Lower leg skin (tissue), 4 donors: ENCODE data around the gene CAMK2D. TPM values are rescaled to one million over a fixed set of nuclear protein-coding genes. Genes with fewer than 3 reads are reported as not detected.
"Not testable (repeated sequence)": the region's sequence is repeated elsewhere in the genome, so short reads cannot be mapped to it uniquely, and the experiment has no call there.

Source experiments
- DNase-seq, 2 donors: peaks; one replicate each; pipeline ENCODE4 v3.0.0-alpha.2; 2019; ENCODE audit warnings: low spot score in 2 of 2
- H3K4me3 ChIP-seq: fragments of 200-600 bp; sonication (generic); 2 replicates; pipeline ENCODE4 v1.5.1; 2017; ENCODE audit warnings: mild to moderate bottlenecking, low read depth; ENCODE audit not compliant: poor library complexity, severe bottlenecking
- CTCF ChIP-seq, 3 donors: fragments of 450-650 bp; IDR thresholded peaks; one replicate each; pipeline ENCODE4 v1.5.1; 2016; ENCODE audit warnings: antibody characterized with exemption in 3 of 3, mild to moderate bottlenecking in 3 of 3, moderate library complexity in 2 of 3
- POLR2A ChIP-seq, 2 donors: fragments of 450-650 bp; IDR thresholded peaks; one replicate each; pipeline ENCODE4 v1.6.1; 2016 to 2017; ENCODE audit warnings: antibody characterized with exemption in 2 of 2, mild to moderate bottlenecking in 1 of 2, moderate library complexity in 1 of 2
- whole genome bisulfite sequencing, 2 donors: methylation state at CpG; one replicate each; pipeline ENCODE4 v1.1.5; 2018; 5-methylcytosine and 5-hydroxymethylcytosine counted together
- intact Hi-C: fragments of 100-400 bp; cut with DNase I; formaldehyde crosslinking; loops from one replicate; pipeline ENCODE4 v1.15.0; 2023; ENCODE audit warnings: low total_unique reads
- total RNA-seq, 4 donors: library from RNA; depleted of rRNA; stranded (reverse); fragments of >200 nt; gene quantifications; one replicate each; pipeline ENCODE4 v1.1.0, GENCODE V29; 2016

The CAMK2D gene
- total RNA-seq, 4 donors from 2014 or later, result 25.2 to 40.7 (median 32.7) TPM

GRCh38 chr4:113772319-113772718, 10.8 kb upstream of the CAMK2D start:
- intact Hi-C loops, result no loop called here
- no peak overlapping the region for H3K4me3 ChIP-seq
- no peak for DNase-seq
- 98 to 100% methylated on average over 1 to 17 of the region's 22 CpGs for WGBS, 2 donors
- TF ChIP-seq CTCF (IDR thresholded peaks at IDR 0.05) (no peak), POLR2A (IDR thresholded peaks at IDR 0.05) (no peak)

- WGBS, 2 donors, result 72 to 78% methylated on average over 2 of the region's 2 CpGs
- TF ChIP-seq CTCF (IDR thresholded peaks at IDR 0.05) (no peak), POLR2A (IDR thresholded peaks at IDR 0.05) (no peak)
- intact Hi-C loops, result loop anchor here (10.0 kb wide), 1 partner anchor 365 kb away; no protein-coding TSS in a partner anchor
- H3K4me3 ChIP-seq, result no peak overlapping the region
- DNase-seq, result no peak
These were observed 8.2 kb upstream of the CAMK2D start for GRCh38 chr4:113769744-113770143.

- WGBS, 2 donors, result 45 to 74% methylated on average over 2 of the region's 2 CpGs
- DNase-seq, result no peak
- no peak for TF ChIP-seq CTCF (IDR thresholded peaks at IDR 0.05)
- TF ChIP-seq POLR2A (IDR thresholded peaks at IDR 0.05), result no peak
- intact Hi-C loops, result loop anchor here (10.0 kb wide), 1 partner anchor 364 kb away; no protein-coding TSS in a partner anchor
- H3K4me3 ChIP-seq, result no peak overlapping the region
These were observed 7.4 kb upstream of the CAMK2D start for GRCh38 chr4:113768952-113769351.

GRCh38 chr4:113766882-113767281, 5.3 kb upstream of the CAMK2D start:
- DNase-seq, result no peak
- H3K4me3 ChIP-seq, result no peak overlapping the region
- TF ChIP-seq POLR2A (IDR thresholded peaks at IDR 0.05) (no peak), CTCF (IDR thresholded peaks at IDR 0.05) (no peak)
- intact Hi-C loops, result loop anchor here (10.0 kb wide), 1 partner anchor 362 kb away; no protein-coding TSS in a partner anchor
- 95 to 96% methylated on average over 2 of the region's 2 CpGs for WGBS, 2 donors

- TF ChIP-seq POLR2A (IDR thresholded peaks at IDR 0.05), result no peak
- no peak for TF ChIP-seq CTCF (IDR thresholded peaks at IDR 0.05)
- DNase-seq, result no peak
- WGBS, 2 donors, result 93 to 97% methylated on average over 1 of the region's 1 CpG
- H3K4me3 ChIP-seq, result no peak overlapping the region
- intact Hi-C loops, result loop anchor here (10.0 kb wide), 1 partner anchor 360 kb away; no protein-coding TSS in a partner anchor
These were observed 3.3 kb upstream of the CAMK2D start for GRCh38 chr4:113764720-113765264.

- not testable (repeated sequence) for H3K4me3 ChIP-seq
- 95 to 96% methylated on average over 12 of the region's 12 CpGs for WGBS, 2 donors
- intact Hi-C loops, result loop anchor here (10.0 kb wide), 1 partner anchor 359 kb away; no protein-coding TSS in a partner anchor
- peak in 1 of 2 donors; percentile 83 for DNase-seq
These were observed 2.4 kb upstream of the CAMK2D start for GRCh38 chr4:113763923-113764322.
